CD14-positive monocyte (primary cell): Measurements from ENCODE around the gene DLGAP1. TPM values are rescaled to one million over a fixed set of nuclear protein-coding genes. Genes with fewer than 3 reads are reported as not detected.

Experiments used
- DNase-seq, 3 donors: peaks; one replicate each; pipeline ENCODE4 v3.0.0-alpha.2; 2011 to 2022
- H2AFZ ChIP-seq: 2 replicates; pipeline ENCODE4 v1.6.0; 2012; ENCODE audit warnings: mild to moderate bottlenecking, low read depth, low read length, inconsistent platforms; ENCODE audit not compliant: insufficient read depth, poor library complexity, severe bottlenecking
- H3K27ac ChIP-seq, 2 donors: 1 replicate in 1 of 2; 2 replicates in 1 of 2; pipeline ENCODE4 v1.5.1; 2012 to 2013; ENCODE audit warnings: low read length in 2 of 2, control low read depth in 1 of 2, inconsistent platforms in 1 of 2, low read depth in 1 of 2, mild to moderate bottlenecking in 1 of 2
- H3K27me3 ChIP-seq, 2 donors: one replicate each; pipeline versions ENCODE4 v1.6.0 to v1.6.1; 2011 to 2013; ENCODE audit warnings: low read length in 2 of 2; ENCODE audit not compliant: control insufficient read depth in 2 of 2, insufficient read depth in 2 of 2
- H3K36me3 ChIP-seq, 2 donors: replicated peaks in 1 of 2; 1 replicate in 1 of 2; 2 replicates in 1 of 2; pipeline versions ENCODE4 v1.5.1 to v1.6.1; 2012 to 2013; ENCODE audit warnings: low read length in 2 of 2, control low read depth in 1 of 2, inconsistent platforms in 1 of 2, mild to moderate bottlenecking in 1 of 2; ENCODE audit not compliant: insufficient read depth in 2 of 2, control insufficient read depth in 1 of 2
- H3K4me1 ChIP-seq, 2 donors: 1 replicate in 1 of 2; 2 replicates in 1 of 2; pipeline versions ENCODE4 v1.5.1 to v1.6.1; 2012 to 2013; ENCODE audit warnings: low read length in 2 of 2, control low read depth in 1 of 2, inconsistent platforms in 1 of 2, mild to moderate bottlenecking in 1 of 2, moderate library complexity in 1 of 2; ENCODE audit not compliant: insufficient read depth in 2 of 2, control insufficient read depth in 1 of 2
- H3K4me2 ChIP-seq: replicated peaks from 2 replicates; pipeline ENCODE3; 2012; ENCODE audit warnings: low read length, moderate library complexity, mild to moderate bottlenecking; ENCODE audit not compliant: poor library complexity, severe bottlenecking; ENCODE audit errors: extremely low read depth
- H3K4me3 ChIP-seq, 3 experiments: fragments of 200-600 bp in 1 of 3; sonication (generic) in 1 of 3; replicated peaks in 1 of 3; 1 replicate in 2 of 3; 2 replicates in 1 of 3; pipeline ENCODE4 v1.5.1; 2011 to 2013; ENCODE audit warnings: low read length in 3 of 3, mild to moderate bottlenecking in 3 of 3, control low read depth in 2 of 3, low read depth in 2 of 3, inconsistent platforms in 1 of 3, moderate library complexity in 1 of 3
- H3K79me2 ChIP-seq: 2 replicates; pipeline ENCODE4 v1.6.0; 2012; ENCODE audit warnings: mild to moderate bottlenecking, control low read depth, inconsistent platforms, low read length, moderate library complexity; ENCODE audit not compliant: insufficient read depth
- H3K9ac ChIP-seq: 2 replicates; pipeline ENCODE4 v1.6.0; 2017; ENCODE audit warnings: low read length, mild to moderate bottlenecking; ENCODE audit not compliant: insufficient read depth, poor library complexity, severe bottlenecking
- H3K9me3 ChIP-seq, 2 donors: replicated peaks in 1 of 2; 1 replicate in 1 of 2; 2 replicates in 1 of 2; pipeline versions ENCODE4 v1.5.1 to v1.6.1; 2012 to 2013; ENCODE audit warnings: low read length in 2 of 2, control low read depth in 1 of 2; ENCODE audit not compliant: control insufficient read depth in 1 of 2, insufficient read depth in 1 of 2
- H4K20me1 ChIP-seq: 2 replicates; pipeline ENCODE4 v1.6.0; 2012; ENCODE audit warnings: mild to moderate bottlenecking, low read length, control low read depth, moderate library complexity; ENCODE audit not compliant: insufficient read depth
- H3K27ac Mint-ChIP-seq, 7 donors: one replicate each; pipeline ENCODE4 v1.8.0; 2020; ENCODE audit warnings: mild to moderate bottlenecking in 7 of 7, mixed read lengths in 7 of 7, moderate library complexity in 6 of 7, inconsistent platforms in 2 of 7
- H3K27me3 Mint-ChIP-seq, 3 donors: one replicate each; pipeline ENCODE4 v1.8.0; 2021 to 2022; ENCODE audit warnings: low read depth in 3 of 3, mild to moderate bottlenecking in 3 of 3, mixed read lengths in 3 of 3, moderate library complexity in 3 of 3, inconsistent platforms in 1 of 3
- H3K36me3 Mint-ChIP-seq, 2 donors: one replicate each; pipeline ENCODE4 v1.8.0; 2020; ENCODE audit warnings: mixed read lengths in 2 of 2, inconsistent platforms in 1 of 2, mild to moderate bottlenecking in 1 of 2
- H3K4me1 Mint-ChIP-seq: one replicate; pipeline ENCODE4 v1.8.0; 2020; ENCODE audit warnings: mild to moderate bottlenecking, mixed read lengths
- H3K4me3 Mint-ChIP-seq, 2 donors: one replicate each; pipeline ENCODE4 v1.8.0; 2020; ENCODE audit warnings: mild to moderate bottlenecking in 2 of 2, mixed read lengths in 2 of 2, moderate library complexity in 1 of 2
- H3K9me3 Mint-ChIP-seq, 7 donors: one replicate each; pipeline ENCODE4 v1.8.0; 2020 to 2022; ENCODE audit warnings: mixed read lengths in 7 of 7, mild to moderate bottlenecking in 6 of 7, moderate library complexity in 6 of 7, inconsistent platforms in 2 of 7
- WGBS: methylation state at CpG from one replicate; pipeline ENCODE4 v1.1.5; 2013; ENCODE audit warnings: missing lambda C conversion rate; ENCODE audit not compliant: insufficient coverage; 5-methylcytosine and 5-hydroxymethylcytosine counted together
- intact Hi-C, 2 donors: fragments of 100-400 bp; cut with micrococcal nuclease; formaldehyde crosslinking; loops; one replicate each; pipeline versions ENCODE4 v1.15.0 to v1.15.1; 2023
- polyA plus RNA-seq, 3 donors: library from polyadenylated mRNA; depleted of rRNA in 1 of 3; unstranded in 2 of 3; stranded (reverse) in 1 of 3; fragments of 300-500 nt in 2 of 3; fragments of >200 nt in 1 of 3; fragmentation: Illumina TruSeq in 2 of 3; gene quantifications; 1 replicate in 2 of 3; 2 replicates in 1 of 3; pipeline ENCODE4 v1.2.3, GENCODE V29; 2012 to 2021
- TF ChIP-seq, protein P1 (sequence below): fragments of 200-600 bp; IDR thresholded peaks from one replicate; pipeline ENCODE4 v1.8.0; 2022; ENCODE audit warnings: antibody characterized with exemption, mild to moderate bottlenecking

The DLGAP1 gene
- polyA plus RNA-seq, 3 donors: 0.09 to 0.42 TPM; not detected in 1

DNA sequence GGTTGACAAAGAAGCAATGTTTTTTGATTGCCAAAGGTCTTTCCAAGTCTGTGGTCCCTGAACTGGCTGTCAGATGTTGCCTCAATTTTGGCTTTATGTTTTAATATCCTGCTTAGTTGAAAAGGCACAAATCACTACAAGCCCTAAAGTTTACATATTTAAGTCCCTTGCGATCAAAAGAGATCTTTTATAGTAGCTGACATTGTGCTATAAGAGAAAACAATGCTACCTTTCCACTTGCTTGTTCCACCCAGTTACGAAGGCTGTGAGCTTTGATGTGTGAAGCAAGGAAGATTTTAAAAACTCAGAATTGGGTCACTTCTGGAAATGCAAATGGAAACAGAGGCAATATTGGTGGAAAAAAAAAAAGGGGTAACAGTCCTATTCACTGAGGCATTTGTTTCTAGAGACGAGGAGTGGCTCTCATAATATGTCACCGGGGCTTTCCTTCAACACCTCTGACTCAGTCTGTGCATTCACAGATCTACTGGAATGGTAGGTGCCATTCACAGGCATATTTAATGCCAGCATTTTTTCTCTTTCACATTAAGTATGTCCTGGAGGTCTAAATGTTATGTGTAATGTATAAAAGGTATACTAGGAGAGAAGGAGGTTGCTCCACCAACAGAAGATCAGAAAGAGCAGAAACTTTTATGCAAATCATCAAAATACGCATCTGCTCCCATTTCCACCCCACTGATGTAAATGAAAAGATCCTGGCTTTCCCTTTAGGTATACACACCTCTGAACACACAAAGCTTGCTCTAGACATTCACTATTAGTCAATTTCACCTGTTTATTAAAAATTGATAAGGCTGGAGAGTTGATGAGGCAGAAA lies 913.3 kb downstream of the DLGAP1 start:
- TF ChIP-seq, protein P1, sequence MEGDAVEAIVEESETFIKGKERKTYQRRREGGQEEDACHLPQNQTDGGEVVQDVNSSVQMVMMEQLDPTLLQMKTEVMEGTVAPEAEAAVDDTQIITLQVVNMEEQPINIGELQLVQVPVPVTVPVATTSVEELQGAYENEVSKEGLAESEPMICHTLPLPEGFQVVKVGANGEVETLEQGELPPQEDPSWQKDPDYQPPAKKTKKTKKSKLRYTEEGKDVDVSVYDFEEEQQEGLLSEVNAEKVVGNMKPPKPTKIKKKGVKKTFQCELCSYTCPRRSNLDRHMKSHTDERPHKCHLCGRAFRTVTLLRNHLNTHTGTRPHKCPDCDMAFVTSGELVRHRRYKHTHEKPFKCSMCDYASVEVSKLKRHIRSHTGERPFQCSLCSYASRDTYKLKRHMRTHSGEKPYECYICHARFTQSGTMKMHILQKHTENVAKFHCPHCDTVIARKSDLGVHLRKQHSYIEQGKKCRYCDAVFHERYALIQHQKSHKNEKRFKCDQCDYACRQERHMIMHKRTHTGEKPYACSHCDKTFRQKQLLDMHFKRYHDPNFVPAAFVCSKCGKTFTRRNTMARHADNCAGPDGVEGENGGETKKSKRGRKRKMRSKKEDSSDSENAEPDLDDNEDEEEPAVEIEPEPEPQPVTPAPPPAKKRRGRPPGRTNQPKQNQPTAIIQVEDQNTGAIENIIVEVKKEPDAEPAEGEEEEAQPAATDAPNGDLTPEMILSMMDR: no peak

DNA sequence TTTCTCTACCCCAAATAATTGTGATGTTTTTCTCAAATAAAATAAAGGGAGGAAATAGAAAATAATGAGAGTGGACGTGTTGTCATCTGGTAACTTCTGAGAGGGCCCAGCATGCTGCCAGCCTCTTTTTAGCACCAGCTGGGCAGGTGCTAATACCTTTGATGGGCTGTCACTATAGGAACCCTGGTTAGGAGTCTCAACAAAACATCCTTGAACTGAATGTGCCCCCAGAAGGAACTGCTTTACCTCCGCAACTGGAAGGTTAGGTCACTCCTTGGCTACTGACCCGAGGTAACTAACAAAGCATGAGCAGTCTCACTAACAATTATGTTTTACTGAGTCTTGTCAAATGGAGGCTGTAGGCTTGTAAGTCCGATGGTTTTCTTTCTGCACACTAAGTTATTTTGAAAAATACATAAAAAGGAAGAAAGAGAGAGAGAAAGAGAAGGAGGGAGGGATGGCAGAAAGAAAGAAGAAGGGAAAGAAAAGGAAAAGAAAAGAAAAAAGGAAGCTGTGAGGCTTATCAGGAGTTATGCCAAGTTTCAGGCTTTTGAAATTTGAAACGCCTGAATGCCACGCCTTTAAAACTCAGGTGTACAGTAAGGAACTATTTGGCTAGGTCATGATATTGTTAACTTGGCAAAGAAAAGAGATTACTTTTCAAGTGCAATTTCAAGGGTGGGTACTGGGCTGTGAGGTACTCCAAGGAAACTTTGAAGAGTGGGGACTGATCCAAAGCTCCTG lies 914.1 kb downstream of the DLGAP1 start:
- 52% methylated on average over 3 of the region's 6 CpGs for WGBS
- no peak overlapping the region for H3K27ac ChIP-seq
- Mint-ChIP-seq H3K36me3 (no peaks in the 10 kb centered on the region), H3K9me3 (peaks cover 0 to 3% (median 0%) of the 10 kb centered on the region in 7 donors), H3K4me3 (no peak overlapping the region), H3K4me1 (no peaks in the 10 kb centered on the region), H3K27me3 (peaks cover 0 to 1% (median 0%) of the 10 kb centered on the region in 3 donors), H3K27ac (no peak overlapping the region)
- no peak for DNase-seq
- H2AFZ ChIP-seq: no peak overlapping the region
- intact Hi-C loops: no loop called here
- no peaks in the 10 kb centered on the region for H3K4me1 ChIP-seq
- TF ChIP-seq, protein P1: no peak
- no peaks in the 10 kb centered on the region for H3K9me3 ChIP-seq
- no peaks in the 10 kb centered on the region for H3K27me3 ChIP-seq
- no peaks in the 10 kb centered on the region for H3K79me2 ChIP-seq
- H3K4me2 ChIP-seq: no peak overlapping the region
- H3K4me3 ChIP-seq: no peak overlapping the region
- no peaks in the 10 kb centered on the region for H3K36me3 ChIP-seq
- no peak overlapping the region for H3K9ac ChIP-seq
- H4K20me1 ChIP-seq: no peaks in the 10 kb centered on the region

More for the DNA sequence above, 913.3 kb downstream of the DLGAP1 start:
- Histone ChIP-seq H3K9ac (no peak overlapping the region), H3K4me3 (no peak overlapping the region), H3K9me3 (no peaks in the 10 kb centered on the region), H3K4me2 (no peak overlapping the region), H3K36me3 (no peaks in the 10 kb centered on the region), H3K4me1 (no peaks in the 10 kb centered on the region), H4K20me1 (no peaks in the 10 kb centered on the region), H3K27ac (no peak overlapping the region), H2AFZ (no peak overlapping the region), H3K79me2 (no peaks in the 10 kb centered on the region), H3K27me3 (no peaks in the 10 kb centered on the region)
- peaks cover 0 to 1% (median 0%) of the 10 kb centered on the region in 3 donors for H3K27me3 Mint-ChIP-seq
- no peak overlapping the region for H3K27ac Mint-ChIP-seq
- 100% methylated on average over 1 of the region's 5 CpGs for WGBS
- H3K36me3 Mint-ChIP-seq: no peaks in the 10 kb centered on the region
- DNase-seq: no peak
- H3K4me3 Mint-ChIP-seq: no peak overlapping the region
- H3K4me1 Mint-ChIP-seq: no peaks in the 10 kb centered on the region
- intact Hi-C loops: no loop called here
- H3K9me3 Mint-ChIP-seq: peaks cover 0 to 3% (median 0%) of the 10 kb centered on the region in 7 donors
